Measurements from ENCODE around the gene PLA2G12B.

- TF ChIP-seq ZBTB7A (IDR thresholded peaks at IDR 0.05; ENCODE audit: low read depth) (no peak), TAF1 (IDR thresholded peaks at IDR 0.05; ENCODE audit: low read depth) (no peak), NFIC (IDR thresholded peaks at IDR 0.05) (no peak), FOXM1 (IDR thresholded peaks at IDR 0.05; ENCODE audit: borderline replicate concordance, low read depth) (no peak), RAD21 (IDR thresholded peaks at IDR 0.05; ENCODE audit: low read depth) (no peak), EP300 (IDR thresholded peaks at IDR 0.05; ENCODE audit: borderline replicate concordance) (no peak)
Observed at GRCh38 chr10:72953687-72954086, 919 bp downstream of the PLA2G12B start.
